BE2C (cell line): ENCODE data around the gene KLHL41.

Experiments
- DNase-seq: peaks from one replicate; pipeline ENCODE4 v3.0.0-alpha.2; 2020
- H3K27me3 ChIP-seq: fragments of 250-450 bp; sonication (Bioruptor Pico); 2 replicates; pipeline ENCODE4 v1.5.1; 2020; ENCODE audit warnings: mild to moderate bottlenecking
- H3K36me3 ChIP-seq: fragments of 250-450 bp; sonication (Bioruptor Pico); 2 replicates; pipeline ENCODE4 v1.5.1; 2020; ENCODE audit warnings: mild to moderate bottlenecking
- H3K4me1 ChIP-seq: fragments of 250-450 bp; sonication (Bioruptor Pico); 2 replicates; pipeline ENCODE4 v1.5.1; 2020
- H3K4me3 ChIP-seq: 2 replicates; pipeline ENCODE4 v1.5.1; 2011; ENCODE audit warnings: low read depth, low read length
- H3K9me3 ChIP-seq: fragments of 250-450 bp; sonication (Bioruptor Pico); 2 replicates; pipeline ENCODE4 v1.5.1; 2020
- CTCF ChIP-seq: IDR thresholded peaks from 2 replicates; pipeline ENCODE4 v1.5.1; 2012; ENCODE audit warnings: mild to moderate bottlenecking, low read depth, low read length

KLHL41 gene

DNA sequence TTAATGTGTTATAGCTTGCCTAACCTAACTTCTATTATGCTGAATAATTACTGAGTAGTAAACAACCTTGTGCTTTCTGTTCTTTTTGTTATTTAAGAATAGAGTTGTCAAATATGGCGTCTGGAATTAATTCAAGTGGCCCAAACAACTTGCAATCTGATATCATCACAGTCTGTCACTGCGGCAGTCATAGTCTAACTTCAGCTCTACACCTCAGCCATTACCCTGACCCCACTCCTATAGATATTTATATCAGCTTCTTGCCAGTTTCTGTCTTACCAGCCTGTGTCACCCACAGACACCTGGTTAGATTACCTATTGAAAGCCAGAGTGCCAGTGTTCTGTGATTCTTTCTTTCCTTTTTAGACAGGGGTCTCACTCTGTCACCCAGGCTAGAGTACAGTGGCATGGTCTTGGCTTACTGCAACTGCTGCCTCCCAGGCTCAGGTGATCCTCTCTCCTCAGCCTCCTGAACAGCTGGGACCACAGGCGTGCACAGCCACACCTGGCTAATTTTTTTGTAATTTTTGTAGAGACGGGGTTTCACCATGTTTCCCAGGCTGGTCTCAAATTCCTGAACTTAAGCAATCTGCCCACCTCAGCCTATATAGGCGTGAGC, 14.1 kb upstream of the KLHL41 start:
- no peak overlapping the region for H3K4me3 ChIP-seq
- H3K36me3 ChIP-seq: no peaks in the 10 kb centered on the region
- DNase-seq: no peak
- H3K27me3 ChIP-seq: no peaks in the 10 kb centered on the region
- H3K4me1 ChIP-seq: no peaks in the 10 kb centered on the region
- H3K9me3 ChIP-seq: no peaks in the 10 kb centered on the region
- TF ChIP-seq CTCF: no peak

DNA sequence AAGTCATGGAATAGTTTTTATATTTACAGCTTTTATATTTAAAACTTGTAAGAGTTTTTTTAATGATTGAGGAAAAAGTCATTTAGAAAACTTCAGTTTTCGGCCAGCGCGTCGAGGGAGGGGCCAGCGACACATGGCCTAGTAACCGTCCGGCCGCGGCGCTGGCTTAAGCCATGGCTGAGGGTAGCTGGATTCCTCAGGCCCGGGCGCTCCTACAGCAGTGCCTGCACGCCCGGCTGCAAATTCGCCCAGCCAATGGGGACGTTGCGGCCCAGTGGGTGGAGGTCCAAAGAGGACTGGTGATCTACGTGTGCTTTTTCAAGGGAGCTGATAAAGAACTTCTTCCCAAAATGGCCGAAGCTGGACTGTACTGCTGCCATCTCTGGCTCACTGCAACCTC, 4.9 kb upstream of the KLHL41 start:
- no peak for DNase-seq
- H3K27me3 ChIP-seq: no peaks in the 10 kb centered on the region
- H3K4me1 ChIP-seq: no peaks in the 10 kb centered on the region
- H3K9me3 ChIP-seq: no peaks in the 10 kb centered on the region
- TF ChIP-seq CTCF: no peak
- H3K4me3 ChIP-seq: no peak overlapping the region
- H3K36me3 ChIP-seq: no peaks in the 10 kb centered on the region

- Histone ChIP-seq H3K36me3 (no peaks in the 10 kb centered on the region), H3K4me3 (no peak overlapping the region), H3K27me3 (no peaks in the 10 kb centered on the region), H3K9me3 (no peaks in the 10 kb centered on the region), H3K4me1 (no peaks in the 10 kb centered on the region)
- DNase-seq: no peak
- TF ChIP-seq CTCF: no peak
These were observed 1.8 kb upstream of the KLHL41 start for GRCh38 chr2:169507698-169508097.

DNA sequence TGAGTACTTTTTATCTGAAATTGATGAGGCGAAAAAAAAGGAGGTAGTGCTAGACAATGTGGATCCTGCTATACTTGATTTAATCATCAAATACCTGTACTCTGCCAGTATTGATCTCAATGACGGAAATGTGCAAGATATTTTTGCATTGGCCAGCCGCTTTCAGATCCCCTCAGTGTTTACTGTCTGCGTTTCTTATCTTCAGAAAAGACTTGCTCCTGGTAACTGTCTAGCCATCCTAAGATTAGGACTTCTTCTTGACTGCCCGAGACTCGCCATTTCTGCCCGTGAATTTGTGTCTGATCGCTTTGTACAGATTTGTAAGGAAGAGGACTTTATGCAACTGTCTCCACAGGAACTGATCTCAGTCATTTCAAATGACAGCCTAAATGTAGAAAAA, 453 bp downstream of the KLHL41 start:
- no peaks in the 10 kb centered on the region for H3K9me3 ChIP-seq
- DNase-seq: no peak
- no peak for TF ChIP-seq CTCF
- no peak overlapping the region for H3K4me3 ChIP-seq
- H3K36me3 ChIP-seq: no peaks in the 10 kb centered on the region
- H3K4me1 ChIP-seq: no peaks in the 10 kb centered on the region
- no peaks in the 10 kb centered on the region for H3K27me3 ChIP-seq

- Histone ChIP-seq H3K36me3 (no peaks in the 10 kb centered on the region), H3K4me3 (no peak overlapping the region), H3K9me3 (no peaks in the 10 kb centered on the region), H3K4me1 (no peaks in the 10 kb centered on the region), H3K27me3 (no peaks in the 10 kb centered on the region)
- TF ChIP-seq CTCF: no peak
- no peak for DNase-seq
These were observed 994 bp downstream of the KLHL41 start for GRCh38 chr2:169510496-169510895.

- no peaks in the 10 kb centered on the region for H3K9me3 ChIP-seq
- H3K27me3 ChIP-seq: no peaks in the 10 kb centered on the region
- TF ChIP-seq CTCF: no peak
- no peaks in the 10 kb centered on the region for H3K36me3 ChIP-seq
- DNase-seq: no peak
- H3K4me1 ChIP-seq: no peaks in the 10 kb centered on the region
- no peak overlapping the region for H3K4me3 ChIP-seq
These were observed 2.3 kb downstream of the KLHL41 start for GRCh38 chr2:169511818-169512217.
